ENCODE measurements around the gene NRK.

GRCh38 chrX:105880491-105880890 is 58.2 kb downstream of the NRK start:
- TF ChIP-seq CTCF (conservative IDR thresholded peaks at IDR 0.05 in 1 of 2, IDR thresholded peaks at IDR 0.05 in 1 of 2; ENCODE audit: low read depth in 1 of 2, low read length in 2 of 2) (no peak), EZH2 (IDR thresholded peaks at IDR 0.05; ENCODE audit: low read length, missing control alignments) (no peak)
